HG03342 (cell line): Measurements from ENCODE around the gene LVRN.
"Not testable (repeated sequence)": the region's sequence is repeated elsewhere in the genome, so short reads cannot be mapped to it uniquely, and the experiment has no call there.

ENCODE experiments used
- ATAC-seq: cut with Tn5 transposase; IDR thresholded peaks from one replicate; pipeline ENCODE4 v1.9.1; 2021; ENCODE audit warnings: mild to moderate bottlenecking, moderate library complexity; ENCODE audit not compliant: unreplicated experiment

The LVRN gene

GRCh38 chr5:115962239-115962564, at the start of gene LVRN:
LVRN (plus strand) TSS chr5:115962475; CDS start chr5:115962618, 143 bp downstream.
- ATAC-seq, result no peak

GRCh38 chr5:115913623-115914400, 48.5 kb upstream of the LVRN start:
- ATAC-seq, result not testable (repeated sequence)

GRCh38 chr5:115920171-115920725, 42.0 kb upstream of the LVRN start:
- ATAC-seq, result no peak

GRCh38 chr5:115928578-115929407, 33.5 kb upstream of the LVRN start:
- ATAC-seq, result not testable (repeated sequence)

GRCh38 chr5:115930171-115930570, 32.1 kb upstream of the LVRN start:
- not testable (repeated sequence) for ATAC-seq

GRCh38 chr5:115930630-115931337, 31.5 kb upstream of the LVRN start:
- ATAC-seq, result no peak

GRCh38 chr5:115932991-115933390, 29.3 kb upstream of the LVRN start:
- no peak for ATAC-seq

GRCh38 chr5:115934388-115934974, 27.8 kb upstream of the LVRN start:
- no peak for ATAC-seq

- ATAC-seq, result no peak
Observed at GRCh38 chr5:115936031-115936430, 26.2 kb upstream of the LVRN start.

- no peak for ATAC-seq
Observed at GRCh38 chr5:115939059-115939458, 23.2 kb upstream of the LVRN start.

GRCh38 chr5:115940080-115940810, 22.0 kb upstream of the LVRN start:
- ATAC-seq, result no peak

GRCh38 chr5:115941051-115941675, 21.1 kb upstream of the LVRN start:
- no peak for ATAC-seq

GRCh38 chr5:115944501-115944900, 17.8 kb upstream of the LVRN start:
- ATAC-seq, result no peak

GRCh38 chr5:115946655-115947054, 15.6 kb upstream of the LVRN start:
- ATAC-seq, result no peak

- ATAC-seq, result no peak
Observed at GRCh38 chr5:115947260-115947659, 15.0 kb upstream of the LVRN start.

GRCh38 chr5:115948091-115948534, 14.2 kb upstream of the LVRN start:
- ATAC-seq, result no peak

GRCh38 chr5:115949096-115949495, 13.2 kb upstream of the LVRN start:
- no peak for ATAC-seq

GRCh38 chr5:115952588-115952987, 9.7 kb upstream of the LVRN start:
- ATAC-seq, result no peak

- ATAC-seq, result no peak
Observed at GRCh38 chr5:115954144-115954543, 8.1 kb upstream of the LVRN start.

GRCh38 chr5:115956957-115957356, 5.3 kb upstream of the LVRN start:
- no peak for ATAC-seq
